Adrenal gland (tissue), 12 donors: ENCODE results near the gene AQP4. TPM values are rescaled to one million over a fixed set of nuclear protein-coding genes. Genes with fewer than 3 reads are reported as not detected.

Experiments used
- DNase-seq, 7 donors: peaks; one replicate each; pipeline ENCODE4 v3.0.0-alpha.2; 2019 to 2020
- H3K27ac ChIP-seq, 5 donors: fragments of 200-600 bp; sonication (generic) in 4 of 5; 1 replicate in 3 of 5; 2 replicates in 2 of 5; pipeline versions ENCODE4 v1.5.1 to v1.8.0; 2016 to 2020; ENCODE audit warnings: mild to moderate bottlenecking in 1 of 5
- H3K27me3 ChIP-seq: fragments of 200-600 bp; 2 replicates; pipeline ENCODE4 v1.8.0; 2021
- H3K36me3 ChIP-seq, 2 donors: fragments of 200-600 bp; replicated peaks in 1 of 2; 1 replicate in 1 of 2; 2 replicates in 1 of 2; pipeline versions ENCODE4 v1.5.1 to v1.8.0; 2018 to 2022
- H3K4me1 ChIP-seq, 2 donors: fragments of 200-600 bp; replicated peaks in 1 of 2; 1 replicate in 1 of 2; 2 replicates in 1 of 2; pipeline versions ENCODE4 v1.5.1 to v1.8.0; 2018 to 2021
- H3K4me3 ChIP-seq, 4 donors: fragments of 200-600 bp; sonication (generic) in 3 of 4; one replicate each; pipeline ENCODE4 v1.5.1; 2016 to 2018
- H3K9me3 ChIP-seq, 3 donors: fragments of 200-600 bp; sonication (generic) in 1 of 3; replicated peaks in 1 of 3; 1 replicate in 2 of 3; 2 replicates in 1 of 3; pipeline versions ENCODE4 v1.5.1 to v1.8.0; 2016 to 2021
- CTCF ChIP-seq, 6 experiments: fragments of 450-650 bp in 4 of 6; fragments of 200-600 bp in 2 of 6; sonication (generic) in 1 of 6; IDR thresholded peaks; 1 replicate in 5 of 6; 2 replicates in 1 of 6; pipeline versions ENCODE4 v1.5.1 to v1.8.0; 2016 to 2021; ENCODE audit warnings: antibody characterized with exemption in 6 of 6, mild to moderate bottlenecking in 2 of 6, moderate library complexity in 1 of 6
- POLR2A ChIP-seq, 2 donors: fragments of 450-650 bp; IDR thresholded peaks; one replicate each; pipeline ENCODE4 v1.6.1; 2017; ENCODE audit warnings: antibody characterized with exemption in 2 of 2, mild to moderate bottlenecking in 2 of 2, moderate library complexity in 1 of 2
- WGBS, 4 donors: extraction: QIAGEN DNeasy Blood & Tissue Kit in 2 of 4; methylation state at CpG; one replicate each; pipeline versions ENCODE4 v1.1.5 to v1.1.7; 2013 to 2017; 5-methylcytosine and 5-hydroxymethylcytosine counted together
- intact Hi-C, 2 donors: fragments of 100-400 bp; cut with DNase I; formaldehyde crosslinking; loops; one replicate each; pipeline versions ENCODE4 v1.14.1 to v1.15.0; 2022 to 2023
- polyA plus RNA-seq, 3 donors: library from polyadenylated mRNA; stranded (reverse); fragments of 200-250 nt in 2 of 3; fragments of 350-450 nt in 1 of 3; fragmentation: Illumina TruSeq in 1 of 3; extraction: RNeasy Lipid Tissue Mini Kit (QIAGEN cat#74804) in 1 of 3; gene quantifications; one replicate each; pipeline ENCODE4 v1.2.3, GENCODE V29; 2013 to 2014
- total RNA-seq, 9 donors: library from RNA; depleted of rRNA in 4 of 9; stranded (reverse); fragments of >200 nt in 4 of 9; fragments of 120-200 nt in 1 of 9; fragmentation: NEBNext Ultra II Directional in 1 of 9; extraction: Animal tissue kit (Norgen Biotek cat#: 25700) in 1 of 9; gene quantifications; one replicate each; pipeline versions ENCODE4 v1.1.0 to v1.2.4, GENCODE V29; 2013 to 2023
- donor health status: healthy with polysubstance abuse.
- donor health status: Bipolar disorder and iron deficiency.
- donor health status: DM: yes; HTN: yes; CAD: no.
- donor health status: DM: no; HTN: no; CAD: no.
- donor health status: DM: no; HTN: no; CAD: no.
- donor health status: DM: yes; HTN: yes; CAD: no.

Gene AQP4
- total and polyA plus RNA-seq, 12 donors = under 0.01 to 0.69 (median 0.09) TPM; not detected in 4

- no peaks in the 10 kb centered on the region for H3K27me3 ChIP-seq
- no peaks in the 10 kb centered on the region for H3K4me1 ChIP-seq
- no peak overlapping the region for H3K4me3 ChIP-seq
- intact Hi-C loops = no loop called here
- no peak for DNase-seq
- H3K36me3 ChIP-seq = no peaks in the 10 kb centered on the region
- H3K9me3 ChIP-seq = no peaks in the 10 kb centered on the region
- no peak overlapping the region for H3K27ac ChIP-seq
- 85 to 94% (median 92%) methylated on average over 1 of the region's 1 CpG for WGBS, 4 donors
- TF ChIP-seq CTCF (IDR thresholded peaks at IDR 0.05) (no peak), POLR2A (IDR thresholded peaks at IDR 0.05) (no peak)
Measured at GRCh38 chr18:26843760-26844159, 21.7 kb downstream of the AQP4 start.

- no peak for DNase-seq
- H3K4me1 ChIP-seq = no peaks in the 10 kb centered on the region
- no peak for TF ChIP-seq POLR2A (IDR thresholded peaks at IDR 0.05)
- TF ChIP-seq CTCF (IDR thresholded peaks at IDR 0.05) = no peak
- no peak overlapping the region for H3K4me3 ChIP-seq
- intact Hi-C loops = no loop called here
- H3K9me3 ChIP-seq = no peaks in the 10 kb centered on the region
- H3K27me3 ChIP-seq = no peaks in the 10 kb centered on the region
- no peaks in the 10 kb centered on the region for H3K36me3 ChIP-seq
- WGBS, 4 donors = 48 to 82% (median 74%) methylated on average over 5 of the region's 5 CpGs
- no peak overlapping the region for H3K27ac ChIP-seq
Measured at GRCh38 chr18:26840965-26841364, 24.5 kb downstream of the AQP4 start.

GRCh38 chr18:26839609-26840008 lies 25.9 kb downstream of the AQP4 start:
- Histone ChIP-seq H3K9me3 (no peaks in the 10 kb centered on the region), H3K4me1 (no peaks in the 10 kb centered on the region), H3K27me3 (no peaks in the 10 kb centered on the region), H3K27ac (no peak overlapping the region), H3K36me3 (no peaks in the 10 kb centered on the region), H3K4me3 (no peak overlapping the region)
- WGBS, 4 donors = 56 to 67% (median 66%) methylated on average over 2 of the region's 2 CpGs
- TF ChIP-seq CTCF (IDR thresholded peaks at IDR 0.05) (no peak), POLR2A (IDR thresholded peaks at IDR 0.05) (no peak)
- no peak for DNase-seq
- intact Hi-C loops = no loop called here

GRCh38 chr18:26832302-26832701 lies 33.2 kb downstream of the AQP4 start:
- Histone ChIP-seq H3K9me3 (no peaks in the 10 kb centered on the region), H3K36me3 (no peaks in the 10 kb centered on the region), H3K4me3 (no peak overlapping the region), H3K27ac (no peak overlapping the region), H3K4me1 (no peaks in the 10 kb centered on the region), H3K27me3 (no peaks in the 10 kb centered on the region)
- TF ChIP-seq POLR2A (IDR thresholded peaks at IDR 0.05) (no peak), CTCF (IDR thresholded peaks at IDR 0.05) (no peak)
- intact Hi-C loops = no loop called here
- WGBS, 4 donors = 93 to 95% (median 94%) methylated on average over 11 of the region's 11 CpGs
- DNase-seq = no peak
